HG02763 (cell line): ENCODE data around the gene FGFR3.

Experiments
- ATAC-seq: cut with Tn5 transposase; IDR thresholded peaks from one replicate; pipeline ENCODE4 v1.9.1; 2021; ENCODE audit warnings: mild to moderate bottlenecking, moderate library complexity; ENCODE audit not compliant: unreplicated experiment

The FGFR3 gene

DNA sequence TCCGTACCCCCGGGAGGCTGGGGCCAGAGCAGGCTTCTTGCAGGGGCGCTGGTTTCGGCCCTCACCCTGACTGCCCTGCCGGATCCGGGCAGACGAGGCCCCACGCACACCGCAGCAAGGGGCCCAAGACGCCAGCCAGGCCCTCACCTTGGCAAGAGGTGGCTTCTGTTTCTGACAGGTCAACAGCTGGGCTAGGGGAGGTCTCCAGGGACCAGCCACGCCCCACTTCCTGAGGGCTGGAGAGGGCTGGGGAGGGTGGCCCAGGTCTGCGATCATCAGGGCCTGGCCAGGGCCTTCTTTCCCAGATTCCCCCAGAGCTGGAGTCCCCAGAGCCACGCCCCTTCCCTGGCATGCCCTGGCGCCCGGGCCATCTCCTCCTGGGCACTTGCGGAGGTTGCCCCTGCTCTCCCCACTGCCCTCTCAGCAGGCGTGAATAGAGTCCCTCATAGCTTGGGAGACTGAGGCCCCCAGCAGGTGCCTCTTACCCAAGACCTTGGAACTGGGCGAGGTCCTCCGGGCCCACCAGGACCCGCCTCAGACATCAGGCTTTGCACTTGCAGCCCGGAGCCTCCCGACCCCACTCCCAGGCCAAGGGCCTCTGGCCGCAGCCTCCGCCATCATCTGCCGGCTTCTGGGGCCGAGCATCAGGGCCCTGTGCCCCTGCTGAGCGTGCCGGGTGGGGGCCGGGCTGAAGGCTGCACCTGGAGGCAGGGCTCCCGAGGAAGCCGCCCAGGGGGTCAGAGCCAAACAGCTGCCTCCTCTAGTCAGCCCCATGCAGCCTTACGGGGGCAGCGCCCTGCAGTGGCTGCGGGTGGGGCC lies 6.3 kb upstream of the FGFR3 start:
- ATAC-seq: no peak

DNA sequence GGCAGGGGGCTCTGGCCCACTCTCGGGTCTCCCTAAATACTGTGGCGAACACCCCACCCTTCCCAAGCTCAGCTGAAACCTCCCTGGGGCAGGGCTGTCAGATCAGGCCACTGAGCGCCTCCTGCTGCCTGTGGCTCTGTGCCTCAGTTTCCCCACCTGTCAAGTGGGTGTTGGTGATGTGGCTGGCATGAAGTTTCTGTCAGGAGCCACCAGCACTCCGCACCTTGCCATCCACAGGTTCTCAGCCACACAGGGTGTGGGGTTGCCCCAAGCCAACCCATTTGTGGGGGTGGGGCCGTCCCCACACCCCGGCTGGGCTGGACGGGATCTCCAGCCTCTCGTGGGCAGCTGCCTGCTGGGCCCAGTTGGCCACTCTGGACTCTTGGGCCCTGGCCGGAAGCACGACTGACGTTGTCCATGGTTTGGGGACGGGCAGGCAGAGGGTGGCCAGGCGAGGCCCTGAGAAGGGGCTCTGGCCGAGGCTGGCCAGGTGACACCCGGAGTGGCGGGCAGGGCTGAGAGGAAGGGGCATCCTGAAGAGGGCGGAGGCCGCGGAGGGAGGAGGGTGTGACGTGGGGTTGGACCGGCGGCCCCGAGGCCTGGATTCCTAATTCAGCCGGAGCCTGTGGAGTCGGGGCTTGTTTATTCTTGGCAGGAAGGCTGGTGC lies 5.5 kb upstream of the FGFR3 start:
- ATAC-seq: no peak

GRCh38 chr4:1788254-1788973 lies 4.7 kb upstream of the FGFR3 start:
- ATAC-seq: no peak

DNA sequence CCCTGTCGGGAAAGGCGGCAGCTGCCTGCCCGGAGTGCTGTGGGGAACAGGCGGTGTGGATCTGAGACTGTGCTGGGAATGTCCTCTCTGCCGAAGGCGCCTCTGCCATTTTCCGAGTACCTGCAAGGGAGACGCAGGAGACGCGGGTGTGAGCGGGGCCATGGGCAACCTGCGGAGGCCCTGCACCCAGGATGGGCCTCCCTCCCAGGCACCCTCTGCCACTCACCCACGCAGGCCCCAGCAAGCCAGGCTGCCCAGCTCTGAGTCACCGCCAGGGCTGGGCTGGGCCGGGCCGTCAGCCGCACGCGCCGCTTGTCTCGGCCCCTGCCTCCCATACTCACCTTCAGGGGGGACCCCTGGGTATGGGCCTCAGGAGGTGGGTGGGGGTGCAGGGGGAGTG lies 3.5 kb upstream of the FGFR3 start:
- ATAC-seq: no peak

DNA sequence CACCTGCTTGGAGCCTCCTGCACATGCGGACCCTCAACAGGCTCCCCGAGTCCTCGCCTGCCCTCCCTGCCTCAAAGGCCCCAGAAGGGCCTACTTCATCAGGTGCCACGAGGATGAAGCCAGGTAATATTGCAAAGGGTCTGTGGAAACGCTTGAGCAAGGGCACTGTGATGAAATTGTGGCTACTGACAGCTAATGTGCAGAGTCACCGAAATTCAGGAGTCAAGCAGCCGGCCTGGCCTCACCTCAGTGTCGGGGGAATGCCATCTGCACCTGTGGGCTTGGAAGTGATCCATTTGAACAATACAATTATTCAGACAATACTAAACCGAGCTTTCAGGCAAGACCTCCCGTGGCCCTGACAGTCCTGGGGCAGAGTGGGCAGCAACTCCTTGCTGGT lies 3.1 kb upstream of the FGFR3 start:
- no peak for ATAC-seq

GRCh38 chr4:1792158-1792831 lies 798 bp upstream of the FGFR3 start:
- no peak for ATAC-seq

DNA sequence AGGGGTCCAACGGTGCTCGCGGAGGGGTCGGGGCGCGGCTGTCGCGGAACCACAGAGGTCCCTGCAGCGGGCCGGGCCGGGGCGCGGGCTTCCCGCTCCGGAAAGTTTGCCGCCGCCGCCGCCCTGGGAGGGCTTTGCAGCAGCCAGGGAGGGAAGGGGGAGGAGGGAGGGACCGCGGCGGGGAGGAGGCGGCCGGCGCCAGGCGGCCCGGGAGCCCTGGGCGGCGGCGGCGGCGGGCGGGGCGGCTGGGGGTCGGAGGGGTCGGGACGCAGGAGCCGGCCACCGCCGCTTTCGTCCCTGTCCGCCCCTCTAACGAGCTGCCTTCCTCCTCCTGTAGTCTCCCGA lies 375 bp downstream of the FGFR3 start:
- ATAC-seq: peak; percentile 7

GRCh38 chr4:1793940-1794808 lies 1.1 kb downstream of the FGFR3 start:
- ATAC-seq: no peak

DNA sequence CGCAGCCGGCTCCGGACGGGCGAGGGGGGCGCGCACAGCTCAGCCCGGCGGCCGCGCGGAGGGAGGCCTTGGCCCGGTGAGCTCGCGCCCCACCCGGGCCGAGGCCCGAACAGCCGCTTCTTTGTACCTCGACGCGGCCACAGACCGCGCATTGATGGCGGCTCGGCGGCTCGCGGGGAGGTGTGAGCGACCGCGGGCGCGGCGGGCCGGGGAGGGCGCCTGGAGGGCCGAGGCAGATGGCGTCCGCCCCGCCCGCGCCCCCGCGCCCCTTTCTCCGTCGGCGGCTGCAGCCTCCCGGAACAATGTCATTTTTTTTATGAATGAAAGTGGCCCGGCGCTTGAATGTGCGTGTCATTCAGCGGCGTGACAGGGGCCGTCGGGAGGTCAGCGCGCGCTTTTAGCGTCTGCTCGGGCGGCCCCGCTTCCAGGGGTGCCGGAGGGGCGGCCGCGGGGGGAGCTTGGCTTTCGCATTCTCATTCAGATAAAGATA lies 1.8 kb downstream of the FGFR3 start:
- ATAC-seq: no peak

DNA sequence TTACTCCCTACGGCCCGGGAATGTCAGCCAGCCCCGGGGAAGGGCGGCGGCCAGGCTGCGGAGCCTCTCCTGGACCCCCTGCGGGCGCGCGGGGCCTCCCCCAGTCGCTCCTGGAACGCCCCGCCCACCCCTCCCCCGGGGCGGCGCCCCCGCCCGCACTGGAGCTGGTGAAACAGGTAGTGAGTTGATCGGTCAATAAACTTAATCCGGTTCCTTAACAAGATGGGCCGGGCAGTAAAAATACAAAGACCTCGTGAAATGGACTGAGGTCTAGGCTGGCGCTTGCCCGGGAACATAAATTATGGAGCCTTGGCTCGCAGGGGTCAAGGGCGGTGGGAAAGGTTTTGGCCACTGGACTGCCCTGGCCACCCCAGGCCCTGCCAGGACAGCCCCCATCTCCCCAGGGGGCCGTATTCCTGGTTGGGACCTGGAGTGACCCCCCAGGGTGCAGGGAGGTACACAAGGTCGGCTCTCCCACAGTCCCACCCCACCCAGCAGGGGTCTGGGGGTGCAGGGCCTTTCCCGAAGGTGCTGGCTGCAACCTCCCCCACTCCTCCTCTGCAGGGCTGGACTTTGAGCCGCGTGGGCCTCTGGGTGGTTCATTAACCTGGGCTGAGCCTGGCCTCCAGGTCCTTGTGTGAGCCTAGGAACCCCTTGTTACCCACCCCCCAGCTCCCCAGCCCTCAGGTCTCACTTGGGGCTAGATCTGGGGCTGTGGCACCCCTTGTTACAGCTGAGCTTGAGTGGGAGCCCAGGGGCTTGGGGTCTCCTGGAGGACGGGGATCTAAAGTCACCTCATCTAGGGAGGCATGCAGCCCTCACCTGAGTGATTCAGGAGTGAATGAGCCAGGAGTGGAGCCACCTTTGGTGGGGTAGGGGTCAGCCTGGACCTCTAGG lies 2.5 kb downstream of the FGFR3 start:
- ATAC-seq: no peak

- no peak for ATAC-seq
Measured at GRCh38 chr4:1796486-1797204, 3.6 kb downstream of the FGFR3 start.

DNA sequence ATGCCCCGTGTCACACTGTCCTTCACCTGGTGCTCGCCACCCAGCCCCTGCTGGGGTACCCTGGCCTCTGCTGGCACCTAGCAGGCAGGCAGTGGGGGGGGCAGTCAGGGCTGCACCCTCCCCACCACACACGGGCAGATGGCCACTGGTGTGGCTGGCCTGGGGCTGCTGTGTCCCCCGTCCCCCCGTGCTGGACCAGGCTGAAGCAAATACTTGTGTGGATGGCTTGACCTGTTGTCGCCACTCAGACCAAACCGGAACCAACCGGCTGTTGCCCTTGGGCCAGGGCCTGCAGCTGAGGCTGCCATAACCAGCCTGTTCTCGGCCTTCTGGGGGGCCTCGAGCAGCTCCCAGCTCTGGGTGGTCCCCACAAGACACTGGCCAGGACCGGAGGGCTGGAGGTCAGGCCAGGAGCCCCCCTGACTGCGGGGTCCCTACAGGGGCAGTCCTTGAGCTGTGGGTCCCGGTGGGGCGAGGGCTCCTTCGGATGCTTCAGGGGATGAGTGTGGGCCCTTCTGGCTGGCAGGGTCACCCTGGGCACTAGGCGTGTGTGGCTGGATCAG lies 4.3 kb downstream of the FGFR3 start:
- no peak for ATAC-seq

GRCh38 chr4:1797861-1798579 lies 4.9 kb downstream of the FGFR3 start:
- ATAC-seq: no peak

DNA sequence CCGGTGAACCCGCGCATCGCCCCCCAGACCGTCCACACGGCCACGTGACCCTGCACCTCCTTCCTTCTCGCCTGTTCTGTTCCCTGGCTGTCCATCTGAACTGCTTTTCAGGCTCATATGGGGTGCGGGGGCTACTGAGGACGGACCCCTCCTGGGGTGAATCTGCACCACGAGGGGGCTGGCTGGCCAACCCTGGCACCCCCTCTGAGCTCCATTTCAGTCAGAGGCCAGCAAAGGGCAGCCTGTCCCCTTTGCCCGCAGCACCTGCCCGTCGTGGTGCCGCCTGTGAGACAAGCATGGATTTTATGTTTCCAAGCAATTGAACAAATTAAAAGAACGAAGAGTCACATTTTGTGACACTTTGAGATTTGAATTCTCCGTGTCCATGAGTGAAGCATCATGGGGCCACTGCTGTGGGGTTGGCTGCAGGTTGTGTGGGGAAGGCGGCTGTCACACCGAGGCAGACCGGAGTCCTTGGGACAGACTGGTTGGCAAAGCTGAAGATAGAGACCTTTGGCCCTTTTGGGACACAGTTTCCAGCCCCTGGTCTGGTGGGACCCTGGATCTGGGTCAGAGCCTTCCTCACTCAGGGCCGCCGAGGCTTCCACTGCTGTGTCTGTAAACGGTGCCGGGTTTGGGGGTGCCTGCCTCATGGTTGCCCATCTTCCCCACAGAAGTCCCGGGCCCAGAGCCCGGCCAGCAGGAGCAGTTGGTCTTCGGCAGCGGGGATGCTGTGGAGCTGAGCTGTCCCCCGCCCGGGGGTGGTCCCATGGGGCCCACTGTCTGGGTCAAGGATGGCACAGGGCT lies 5.7 kb downstream of the FGFR3 start:
- ATAC-seq: no peak

DNA sequence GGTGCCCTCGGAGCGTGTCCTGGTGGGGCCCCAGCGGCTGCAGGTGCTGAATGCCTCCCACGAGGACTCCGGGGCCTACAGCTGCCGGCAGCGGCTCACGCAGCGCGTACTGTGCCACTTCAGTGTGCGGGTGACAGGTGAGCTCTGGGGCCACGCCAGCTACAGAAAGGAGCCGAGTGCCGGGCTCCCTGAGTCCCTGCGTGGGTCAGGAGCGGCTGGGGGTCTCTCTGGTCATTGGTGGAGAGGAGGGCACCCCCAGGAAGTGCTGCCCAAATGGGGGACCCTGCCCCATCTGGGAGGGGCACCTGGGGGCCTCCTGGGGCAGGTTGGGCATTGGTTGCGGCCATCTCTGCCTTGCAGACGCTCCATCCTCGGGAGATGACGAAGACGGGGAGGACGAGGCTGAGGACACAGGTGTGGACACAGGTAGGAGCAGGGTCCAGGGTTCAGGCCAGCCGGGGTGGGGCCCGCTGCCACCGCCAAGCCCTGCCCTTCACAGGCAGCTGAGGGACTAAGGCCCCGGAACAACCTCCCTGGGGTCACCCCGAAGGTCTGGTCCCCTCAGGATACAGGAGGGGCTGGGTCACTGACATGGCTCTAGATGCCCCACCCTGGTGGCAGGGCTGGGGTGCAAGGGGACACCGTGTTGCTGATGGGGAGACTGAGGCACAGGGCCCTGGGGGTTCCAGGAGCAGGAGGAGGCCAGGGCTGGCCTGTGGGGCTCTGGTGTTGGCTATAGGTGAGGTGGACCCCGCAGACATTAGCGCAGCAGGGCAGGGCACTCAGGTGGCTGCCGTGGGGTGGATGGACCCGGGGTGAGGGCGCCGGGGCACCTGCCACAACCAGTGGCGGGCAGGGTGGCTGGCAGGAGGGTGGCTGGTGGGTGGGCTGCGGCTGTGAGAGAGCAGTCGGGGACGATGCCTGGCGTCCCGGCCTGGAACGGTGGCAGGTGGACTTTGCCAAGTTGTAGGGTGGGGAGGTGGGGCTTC lies 6.6 kb downstream of the FGFR3 start:
- no peak for ATAC-seq

GRCh38 chr4:1800805-1801204 lies 7.7 kb downstream of the FGFR3 start:
- ATAC-seq: no peak
